ENCODE results near the gene TSEN34.

DNA sequence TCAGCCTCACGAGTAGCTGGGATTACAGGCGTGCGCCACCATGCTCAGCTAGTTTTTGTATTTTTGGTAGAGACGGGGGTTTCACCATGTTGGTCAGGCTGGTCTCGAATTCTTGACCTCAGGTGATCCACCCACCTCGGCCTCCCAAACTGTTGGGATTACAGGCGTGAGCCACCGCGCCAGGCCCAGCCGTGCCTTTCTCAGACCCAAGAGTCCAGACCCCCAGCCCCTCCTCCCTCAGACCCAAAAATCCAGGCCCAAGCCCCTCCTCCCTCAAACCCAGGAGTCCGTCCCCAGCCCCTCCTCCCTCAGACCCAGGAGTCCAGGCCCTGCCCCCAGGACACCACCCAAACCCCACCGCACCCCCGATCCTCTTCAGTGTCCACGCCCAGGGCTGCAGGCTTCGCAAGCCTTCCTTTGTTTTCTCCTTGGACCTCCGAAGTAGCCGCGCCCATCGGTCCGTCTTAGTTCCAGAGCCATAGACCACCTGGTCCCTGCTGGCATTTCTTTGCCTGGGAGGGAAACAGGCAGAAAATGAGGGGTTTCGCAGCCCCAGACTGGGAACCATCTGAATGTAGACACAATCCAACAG lies 21.9 kb upstream of the TSEN34 start:
- TF ChIP-seq EZH2 (IDR thresholded peaks at IDR 0.05; ENCODE audit: borderline replicate concordance) (no peak), CTCF (IDR thresholded peaks at IDR 0.05; ENCODE audit: poor library complexity) (no peak)

Data from hepatocyte (in vitro differentiated cells).